GM21526 (cell line): ENCODE results near the gene SOHLH1.

ENCODE experiments used
- ATAC-seq: cut with Tn5 transposase; IDR thresholded peaks from one replicate; pipeline ENCODE4 v1.9.1; 2021; ENCODE audit warnings: moderate library complexity; ENCODE audit not compliant: unreplicated experiment, low FRiP score

The SOHLH1 gene

GRCh38 chr9:135699440-135699839 lies at the start of gene SOHLH1:
Gene SOHLH1 (minus strand): TSS chr9:135699481. CDS start chr9:135699467, 14 bp downstream.
- no peak for ATAC-seq

- no peak for ATAC-seq
Measured at GRCh38 chr9:135748676-135749075, 49.4 kb upstream of the SOHLH1 start.

GRCh38 chr9:135747311-135747710 lies 48.0 kb upstream of the SOHLH1 start:
- ATAC-seq, result no peak

GRCh38 chr9:135746565-135746964 lies 47.3 kb upstream of the SOHLH1 start:
- ATAC-seq, result no peak

- no peak for ATAC-seq
Measured at GRCh38 chr9:135745686-135746324, 46.5 kb upstream of the SOHLH1 start.

- no peak for ATAC-seq
Measured at GRCh38 chr9:135745189-135745588, 45.9 kb upstream of the SOHLH1 start.

GRCh38 chr9:135744333-135745070 lies 45.2 kb upstream of the SOHLH1 start:
- no peak for ATAC-seq

GRCh38 chr9:135743546-135744332 lies 44.5 kb upstream of the SOHLH1 start:
- ATAC-seq, result no peak

- no peak for ATAC-seq
Measured at GRCh38 chr9:135743021-135743420, 43.7 kb upstream of the SOHLH1 start.

- ATAC-seq, result no peak
Measured at GRCh38 chr9:135741276-135742219, 42.3 kb upstream of the SOHLH1 start.

GRCh38 chr9:135739271-135740220 lies 40.3 kb upstream of the SOHLH1 start:
- ATAC-seq, result no peak

- no peak for ATAC-seq
Measured at GRCh38 chr9:135737840-135738521, 38.7 kb upstream of the SOHLH1 start.

GRCh38 chr9:135736979-135737839 lies 37.9 kb upstream of the SOHLH1 start:
- no peak for ATAC-seq

GRCh38 chr9:135736272-135736978 lies 37.1 kb upstream of the SOHLH1 start:
- ATAC-seq, result no peak

- no peak for ATAC-seq
Measured at GRCh38 chr9:135734616-135735144, 35.4 kb upstream of the SOHLH1 start.

- ATAC-seq, result no peak
Measured at GRCh38 chr9:135732569-135733257, 33.4 kb upstream of the SOHLH1 start.
